Uterus (tissue), 2 donors: ENCODE data around the gene GNAO1.

Source experiments
- POLR2A ChIP-seq, 2 donors: fragments of 450-650 bp; IDR thresholded peaks; one replicate each; pipeline ENCODE4 v1.6.1; 2016; ENCODE audit warnings: antibody characterized with exemption in 2 of 2, mild to moderate bottlenecking in 1 of 2, moderate library complexity in 1 of 2
- TF ChIP-seq, protein P1 (sequence below), 4 experiments: fragments of 200-600 bp in 2 of 4; fragments of 450-650 bp in 2 of 4; sonication (generic) in 2 of 4; IDR thresholded peaks; one replicate each; pipeline ENCODE4 v1.5.1; 2016 to 2019; ENCODE audit warnings: antibody characterized with exemption in 4 of 4, mild to moderate bottlenecking in 2 of 4, moderate library complexity in 1 of 4

DNA sequence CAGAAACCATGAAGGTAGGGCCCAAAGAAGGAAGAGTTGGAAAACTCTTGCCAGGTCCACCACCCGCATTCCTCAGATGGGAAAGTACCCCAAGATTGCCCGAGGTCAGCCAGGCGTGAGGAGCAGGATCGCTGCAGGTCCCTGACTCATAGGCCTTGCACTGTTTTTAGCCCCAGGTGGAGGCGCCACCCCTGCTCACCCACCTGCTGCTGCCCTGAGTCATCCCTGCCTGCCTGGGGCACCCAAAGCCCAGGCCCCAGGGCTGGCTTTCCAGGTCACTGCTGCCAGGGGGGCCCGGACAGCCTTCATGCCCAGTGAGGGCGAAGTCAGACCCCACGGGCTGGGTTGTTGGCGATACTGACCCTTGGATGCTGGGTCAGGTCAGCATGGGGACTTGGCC, 133.1 kb downstream of the GNAO1 start:
- TF ChIP-seq, protein P1, sequence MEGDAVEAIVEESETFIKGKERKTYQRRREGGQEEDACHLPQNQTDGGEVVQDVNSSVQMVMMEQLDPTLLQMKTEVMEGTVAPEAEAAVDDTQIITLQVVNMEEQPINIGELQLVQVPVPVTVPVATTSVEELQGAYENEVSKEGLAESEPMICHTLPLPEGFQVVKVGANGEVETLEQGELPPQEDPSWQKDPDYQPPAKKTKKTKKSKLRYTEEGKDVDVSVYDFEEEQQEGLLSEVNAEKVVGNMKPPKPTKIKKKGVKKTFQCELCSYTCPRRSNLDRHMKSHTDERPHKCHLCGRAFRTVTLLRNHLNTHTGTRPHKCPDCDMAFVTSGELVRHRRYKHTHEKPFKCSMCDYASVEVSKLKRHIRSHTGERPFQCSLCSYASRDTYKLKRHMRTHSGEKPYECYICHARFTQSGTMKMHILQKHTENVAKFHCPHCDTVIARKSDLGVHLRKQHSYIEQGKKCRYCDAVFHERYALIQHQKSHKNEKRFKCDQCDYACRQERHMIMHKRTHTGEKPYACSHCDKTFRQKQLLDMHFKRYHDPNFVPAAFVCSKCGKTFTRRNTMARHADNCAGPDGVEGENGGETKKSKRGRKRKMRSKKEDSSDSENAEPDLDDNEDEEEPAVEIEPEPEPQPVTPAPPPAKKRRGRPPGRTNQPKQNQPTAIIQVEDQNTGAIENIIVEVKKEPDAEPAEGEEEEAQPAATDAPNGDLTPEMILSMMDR (IDR thresholded peaks at IDR 0.05), result no peak
- TF ChIP-seq POLR2A (IDR thresholded peaks at IDR 0.05), result no peak
